ENCODE results near the gene RFX1.

RFX1 gene

GRCh38 chr19:13951799-13952153, 54.3 kb downstream of the RFX1 start:
- H3K9me3 Mint-ChIP-seq = no peaks in the 10 kb centered on the region
- peak overlapping the region; percentile 90 for H3K27ac Mint-ChIP-seq
- H3K27me3 Mint-ChIP-seq = peaks cover 2% of the 10 kb centered on the region
- H3K4me3 Mint-ChIP-seq = peak overlapping the region; percentile 94
- intact Hi-C loops (cut with micrococcal nuclease) = loop anchor here (1.0 to 5.0 kb wide), 3 partner anchors 54 to 81 kb away; partner anchors contain the start of gene IL27RA
- peaks cover 22% of the 10 kb centered on the region for H3K4me1 Mint-ChIP-seq (ENCODE audit: low read depth)
- peaks cover 42% of the 10 kb centered on the region for H3K36me3 Mint-ChIP-seq (ENCODE audit: low read depth)

GRCh38 chr19:13951043-13951442, 55.1 kb downstream of the RFX1 start:
- Mint-ChIP-seq H3K4me1 (ENCODE audit: low read depth) (peaks cover 22% of the 10 kb centered on the region), H3K4me3 (no peak overlapping the region), H3K27me3 (peaks cover 2% of the 10 kb centered on the region), H3K27ac (no peak overlapping the region), H3K9me3 (no peaks in the 10 kb centered on the region), H3K36me3 (ENCODE audit: low read depth) (peaks cover 34% of the 10 kb centered on the region)
- intact Hi-C loops (cut with micrococcal nuclease) = loop anchor here (5.0 kb wide), 1 partner anchor 81 kb away; the partner anchor contains the start of gene IL27RA

GRCh38 chr19:13946414-13946813, 59.7 kb downstream of the RFX1 start:
- Mint-ChIP-seq H3K36me3 (ENCODE audit: low read depth) (no peaks in the 10 kb centered on the region), H3K4me1 (ENCODE audit: low read depth) (no peaks in the 10 kb centered on the region), H3K4me3 (no peak overlapping the region), H3K27ac (no peak overlapping the region), H3K27me3 (peaks cover 3% of the 10 kb centered on the region), H3K9me3 (no peaks in the 10 kb centered on the region)
- intact Hi-C loops (cut with micrococcal nuclease) = no loop called here

GRCh38 chr19:13942023-13942684, 64.0 kb downstream of the RFX1 start:
- Mint-ChIP-seq H3K4me1 (ENCODE audit: low read depth) (peaks cover 5% of the 10 kb centered on the region), H3K27me3 (peaks cover 26% of the 10 kb centered on the region), H3K9me3 (no peaks in the 10 kb centered on the region), H3K36me3 (ENCODE audit: low read depth) (no peaks in the 10 kb centered on the region), H3K4me3 (no peak overlapping the region), H3K27ac (no peak overlapping the region)
- intact Hi-C loops (cut with micrococcal nuclease) = no loop called here

- Mint-ChIP-seq H3K4me3 (no peak within 1 kb of the TSS), H3K36me3 (ENCODE audit: low read depth) (no peaks in the 10 kb centered on the region), H3K4me1 (ENCODE audit: low read depth) (peaks cover 6% of the 10 kb centered on the region), H3K27me3 (peaks cover 38% of the 10 kb centered on the region), H3K27ac (no peak within 1 kb of the TSS), H3K9me3 (no peaks in the 10 kb centered on the region)
- intact Hi-C loops (cut with micrococcal nuclease) = no loop called here
These were observed 67.6 kb downstream of the RFX1 start, which contains the start of gene PODNL1 for GRCh38 chr19:13938301-13939064. Gene PODNL1, minus strand, starts transcription at chr19:13938417. Its CDS starts 236 bp downstream, at chr19:13938181.

- intact Hi-C loops (cut with micrococcal nuclease) = no loop called here
- Mint-ChIP-seq H3K36me3 (ENCODE audit: low read depth) (no peaks in the 10 kb centered on the region), H3K4me3 (no peak overlapping the region), H3K27ac (no peak overlapping the region), H3K9me3 (no peaks in the 10 kb centered on the region), H3K27me3 (peaks cover 38% of the 10 kb centered on the region), H3K4me1 (ENCODE audit: low read depth) (peaks cover 6% of the 10 kb centered on the region)
These were observed 68.4 kb downstream of the RFX1 start for GRCh38 chr19:13937479-13938300.

- Mint-ChIP-seq H3K4me3 (no peak overlapping the region), H3K27ac (no peak overlapping the region), H3K4me1 (ENCODE audit: low read depth) (peaks cover 6% of the 10 kb centered on the region), H3K9me3 (no peaks in the 10 kb centered on the region), H3K36me3 (ENCODE audit: low read depth) (peaks cover 14% of the 10 kb centered on the region), H3K27me3 (peaks cover 33% of the 10 kb centered on the region)
- intact Hi-C loops (cut with micrococcal nuclease) = no loop called here
These were observed 70.2 kb downstream of the RFX1 start for GRCh38 chr19:13935765-13936510.

- intact Hi-C loops (cut with micrococcal nuclease) = no loop called here
- H3K27me3 Mint-ChIP-seq = peaks cover 33% of the 10 kb centered on the region
- no peaks in the 10 kb centered on the region for H3K9me3 Mint-ChIP-seq
- H3K4me3 Mint-ChIP-seq = no peak overlapping the region
- peaks cover 6% of the 10 kb centered on the region for H3K4me1 Mint-ChIP-seq (ENCODE audit: low read depth)
- peaks cover 24% of the 10 kb centered on the region for H3K36me3 Mint-ChIP-seq (ENCODE audit: low read depth)
- H3K27ac Mint-ChIP-seq = no peak overlapping the region
These were observed 71.4 kb downstream of the RFX1 start for GRCh38 chr19:13934785-13935109.

GRCh38 chr19:13932911-13933393, 73.2 kb downstream of the RFX1 start:
- H3K9me3 Mint-ChIP-seq = no peaks in the 10 kb centered on the region
- H3K27ac Mint-ChIP-seq = no peak overlapping the region
- peaks cover 20% of the 10 kb centered on the region for H3K27me3 Mint-ChIP-seq
- H3K4me1 Mint-ChIP-seq (ENCODE audit: low read depth) = peaks cover 6% of the 10 kb centered on the region
- no peak overlapping the region for H3K4me3 Mint-ChIP-seq
- intact Hi-C loops (cut with micrococcal nuclease) = no loop called here
- H3K36me3 Mint-ChIP-seq (ENCODE audit: low read depth) = peaks cover 40% of the 10 kb centered on the region

GRCh38 chr19:13932149-13932637, 73.9 kb downstream of the RFX1 start:
- H3K36me3 Mint-ChIP-seq (ENCODE audit: low read depth) = peaks cover 48% of the 10 kb centered on the region
- H3K4me1 Mint-ChIP-seq (ENCODE audit: low read depth) = peaks cover 4% of the 10 kb centered on the region
- H3K4me3 Mint-ChIP-seq = no peak overlapping the region
- intact Hi-C loops (cut with micrococcal nuclease) = no loop called here
- no peaks in the 10 kb centered on the region for H3K9me3 Mint-ChIP-seq
- H3K27ac Mint-ChIP-seq = no peak overlapping the region
- peaks cover 12% of the 10 kb centered on the region for H3K27me3 Mint-ChIP-seq

- Mint-ChIP-seq H3K27ac (no peak overlapping the region), H3K4me3 (no peak overlapping the region), H3K36me3 (ENCODE audit: low read depth) (peaks cover 54% of the 10 kb centered on the region), H3K4me1 (ENCODE audit: low read depth) (peaks cover 10% of the 10 kb centered on the region), H3K9me3 (no peaks in the 10 kb centered on the region), H3K27me3 (peaks cover 12% of the 10 kb centered on the region)
- intact Hi-C loops (cut with micrococcal nuclease) = no loop called here
These were observed 74.5 kb downstream of the RFX1 start for GRCh38 chr19:13931391-13932148.

- Mint-ChIP-seq H3K4me3 (no peak overlapping the region), H3K27me3 (peaks cover 10% of the 10 kb centered on the region), H3K9me3 (no peaks in the 10 kb centered on the region), H3K4me1 (ENCODE audit: low read depth) (peaks cover 17% of the 10 kb centered on the region), H3K27ac (no peak overlapping the region), H3K36me3 (ENCODE audit: low read depth) (peaks cover 65% of the 10 kb centered on the region)
- intact Hi-C loops (cut with micrococcal nuclease) = no loop called here
These were observed 75.7 kb downstream of the RFX1 start for GRCh38 chr19:13930402-13930801.

- Mint-ChIP-seq H3K27me3 (peaks cover 10% of the 10 kb centered on the region), H3K4me1 (ENCODE audit: low read depth) (peaks cover 17% of the 10 kb centered on the region)
These were observed 76.2 kb downstream of the RFX1 start for GRCh38 chr19:13929956-13930355.

More at GRCh38 chr19:13929956-13930355, 76.2 kb downstream of the RFX1 start:
- intact Hi-C loops (cut with micrococcal nuclease) = no loop called here
- Mint-ChIP-seq H3K9me3 (no peaks in the 10 kb centered on the region), H3K4me3 (no peak overlapping the region), H3K27ac (no peak overlapping the region), H3K36me3 (ENCODE audit: low read depth) (peaks cover 70% of the 10 kb centered on the region)

Measured in dendritic cell treated with granulocyte-macrophage colony-stimulating factor and Interleukin-4, amounts not matched to agents 40 ng/mL and 50 ng/mL, for 4 days (primary cell).